LNCAP (cell line): ENCODE data around the gene CNOT11.

ENCODE experiments used
- TF ChIP-seq, protein P1 (sequence below): fragments of 450-650 bp; IDR thresholded peaks from 2 replicates; pipeline ENCODE4 v1.5.1; 2017; ENCODE audit warnings: mild to moderate bottlenecking

The CNOT11 gene

DNA sequence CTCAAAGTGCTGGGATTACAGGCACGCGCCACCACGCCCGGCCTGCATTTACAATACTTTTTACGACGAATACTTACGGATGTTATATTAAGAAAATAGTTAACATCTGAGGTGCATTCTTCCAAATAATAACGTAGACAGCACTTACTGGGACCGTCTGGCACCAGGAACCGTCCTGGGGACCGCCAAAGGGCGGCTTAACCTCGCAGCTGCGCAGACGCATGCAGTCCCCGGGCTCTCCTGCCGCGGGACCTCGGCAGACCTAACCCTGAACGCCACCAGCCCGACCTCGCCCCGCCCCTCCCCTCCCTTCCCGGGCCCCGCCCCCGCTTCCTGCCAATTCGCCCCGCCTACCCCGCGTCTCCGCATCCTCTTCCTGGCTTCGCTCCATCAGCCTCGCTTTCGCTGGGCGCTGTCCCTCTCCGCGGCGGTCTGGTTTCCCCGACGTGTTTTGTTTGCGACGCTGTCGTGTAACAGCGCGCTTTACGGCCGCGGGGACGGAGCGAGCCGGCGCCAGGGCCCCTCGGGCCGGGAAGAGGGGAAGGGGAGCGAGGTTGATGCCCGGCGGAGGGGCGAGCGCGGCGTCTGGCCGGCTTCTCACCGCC is at the start of gene CNOT11:
Gene CNOT11, plus strand, starts transcription at position 479 of the 605 bp plus-strand sequence. Its CDS starts 79 bp downstream, at position 558.
- TF ChIP-seq, protein P1, sequence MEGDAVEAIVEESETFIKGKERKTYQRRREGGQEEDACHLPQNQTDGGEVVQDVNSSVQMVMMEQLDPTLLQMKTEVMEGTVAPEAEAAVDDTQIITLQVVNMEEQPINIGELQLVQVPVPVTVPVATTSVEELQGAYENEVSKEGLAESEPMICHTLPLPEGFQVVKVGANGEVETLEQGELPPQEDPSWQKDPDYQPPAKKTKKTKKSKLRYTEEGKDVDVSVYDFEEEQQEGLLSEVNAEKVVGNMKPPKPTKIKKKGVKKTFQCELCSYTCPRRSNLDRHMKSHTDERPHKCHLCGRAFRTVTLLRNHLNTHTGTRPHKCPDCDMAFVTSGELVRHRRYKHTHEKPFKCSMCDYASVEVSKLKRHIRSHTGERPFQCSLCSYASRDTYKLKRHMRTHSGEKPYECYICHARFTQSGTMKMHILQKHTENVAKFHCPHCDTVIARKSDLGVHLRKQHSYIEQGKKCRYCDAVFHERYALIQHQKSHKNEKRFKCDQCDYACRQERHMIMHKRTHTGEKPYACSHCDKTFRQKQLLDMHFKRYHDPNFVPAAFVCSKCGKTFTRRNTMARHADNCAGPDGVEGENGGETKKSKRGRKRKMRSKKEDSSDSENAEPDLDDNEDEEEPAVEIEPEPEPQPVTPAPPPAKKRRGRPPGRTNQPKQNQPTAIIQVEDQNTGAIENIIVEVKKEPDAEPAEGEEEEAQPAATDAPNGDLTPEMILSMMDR, result no peak

DNA sequence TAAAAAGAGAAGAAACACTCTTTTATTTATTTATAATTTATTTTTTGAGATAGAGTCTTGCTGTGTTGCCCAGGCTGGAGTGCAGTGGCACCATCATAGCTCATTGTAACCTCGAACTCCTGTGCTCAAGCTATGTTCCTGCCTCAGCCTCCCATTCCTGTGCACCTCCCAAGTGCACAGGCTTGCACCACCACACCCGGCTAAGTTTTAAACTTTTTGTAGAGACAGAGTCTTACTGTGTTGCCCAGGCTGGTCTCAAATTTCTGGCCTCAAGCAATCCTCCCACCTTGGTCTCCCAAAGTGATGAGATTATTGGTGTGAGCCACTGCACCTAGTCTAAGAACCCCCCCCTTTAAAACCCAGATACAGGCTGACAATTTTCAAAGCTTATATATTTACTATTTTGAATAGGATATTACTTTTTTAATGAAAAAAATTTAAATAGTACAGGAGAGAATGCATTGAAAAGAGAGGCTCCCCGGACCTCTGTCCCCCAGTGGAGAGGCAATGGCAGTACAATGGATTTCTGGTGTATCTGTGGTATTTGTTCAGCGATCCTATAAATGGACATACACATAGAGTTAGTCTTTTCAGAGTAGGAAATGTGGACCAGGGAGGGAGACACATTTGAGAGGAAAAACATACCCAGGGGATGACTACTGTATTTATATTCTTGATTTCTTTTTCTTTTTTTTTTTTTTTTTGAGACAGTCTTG is 48.1 kb upstream of the CNOT11 start:
- TF ChIP-seq, protein P1, result no peak

DNA sequence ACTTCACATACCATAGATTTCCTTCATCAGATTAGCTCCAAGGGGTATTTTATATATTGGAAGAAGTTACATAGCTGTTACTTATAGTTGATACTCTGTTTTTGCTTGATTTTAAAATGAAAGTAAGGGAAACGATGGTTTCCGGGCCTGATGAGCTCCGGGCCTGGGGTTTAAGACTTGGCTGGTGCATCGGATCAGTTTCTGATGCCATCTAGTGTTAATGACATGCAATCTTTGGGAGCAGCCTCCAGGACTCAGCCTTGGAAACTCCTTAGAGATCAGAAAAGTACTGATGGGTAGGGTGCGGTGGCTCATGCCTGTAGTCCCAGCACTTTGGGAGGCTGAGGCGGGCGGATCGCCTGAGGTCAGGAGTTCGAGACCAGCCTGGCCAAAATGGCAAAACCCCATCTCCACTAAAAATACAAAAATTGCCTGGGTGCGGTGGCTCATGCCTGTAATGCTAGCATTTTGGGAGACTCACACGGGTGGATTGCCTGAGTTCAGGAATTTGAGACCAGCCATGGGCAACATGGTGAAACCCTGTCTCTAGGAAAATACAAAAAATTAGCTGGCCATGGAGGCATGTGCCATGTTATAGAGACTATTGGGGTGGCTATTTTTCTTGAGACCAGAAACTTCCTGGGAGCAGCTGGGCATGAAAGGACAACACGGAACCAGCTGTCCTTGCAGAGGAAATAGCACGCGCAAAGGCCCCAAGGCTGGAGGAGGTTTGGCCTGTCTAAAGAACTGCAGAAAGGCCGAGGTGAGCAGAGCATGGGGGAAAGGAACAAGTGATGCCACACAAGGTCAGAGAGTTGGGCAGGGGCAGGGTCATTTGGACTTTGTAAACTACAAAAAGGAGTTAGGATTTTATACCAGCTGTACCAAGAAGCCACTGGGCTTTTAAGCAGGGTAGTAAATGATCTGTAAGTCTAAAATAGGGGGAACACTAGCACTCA is 46.9 kb upstream of the CNOT11 start:
- TF ChIP-seq, protein P1, result peak; percentile 64

DNA sequence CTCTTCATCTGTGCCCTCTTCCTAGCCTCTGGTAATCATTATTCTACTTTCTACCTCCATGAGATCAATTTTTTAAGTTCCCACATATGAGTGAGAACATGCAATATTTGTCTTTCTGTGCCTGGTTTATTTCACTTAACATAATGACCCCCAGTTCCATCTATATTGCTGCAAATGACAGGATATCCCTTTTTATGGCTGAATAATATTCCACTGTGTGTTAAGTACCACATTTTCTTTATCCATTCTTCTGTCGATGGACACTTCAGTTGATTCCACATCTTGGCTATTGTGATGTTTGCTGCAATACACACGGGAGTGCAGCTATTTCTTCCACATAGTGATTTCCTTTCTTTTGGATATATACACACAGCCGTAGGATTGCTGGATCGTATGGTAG is 43.9 kb upstream of the CNOT11 start:
- TF ChIP-seq, protein P1, result no peak

DNA sequence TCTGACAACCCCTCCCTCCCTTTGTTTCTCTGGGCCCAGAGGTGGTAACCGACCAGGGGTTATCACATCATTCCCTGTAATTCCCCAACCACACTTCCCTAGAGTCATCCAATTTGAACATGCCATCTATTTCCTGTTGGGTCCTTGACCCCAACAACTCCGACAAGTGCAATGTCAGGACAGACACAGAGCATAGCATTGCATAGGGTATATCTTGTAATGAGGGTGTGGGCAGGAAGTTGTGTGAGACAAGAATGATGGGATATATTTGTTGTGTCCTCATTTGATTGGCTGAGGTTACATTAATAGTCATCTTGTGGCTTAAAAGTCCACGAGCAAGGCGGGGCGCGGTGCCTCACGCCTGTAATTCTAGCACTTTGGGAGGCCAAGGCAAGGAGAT is 33.4 kb upstream of the CNOT11 start:
- TF ChIP-seq, protein P1, result no peak

DNA sequence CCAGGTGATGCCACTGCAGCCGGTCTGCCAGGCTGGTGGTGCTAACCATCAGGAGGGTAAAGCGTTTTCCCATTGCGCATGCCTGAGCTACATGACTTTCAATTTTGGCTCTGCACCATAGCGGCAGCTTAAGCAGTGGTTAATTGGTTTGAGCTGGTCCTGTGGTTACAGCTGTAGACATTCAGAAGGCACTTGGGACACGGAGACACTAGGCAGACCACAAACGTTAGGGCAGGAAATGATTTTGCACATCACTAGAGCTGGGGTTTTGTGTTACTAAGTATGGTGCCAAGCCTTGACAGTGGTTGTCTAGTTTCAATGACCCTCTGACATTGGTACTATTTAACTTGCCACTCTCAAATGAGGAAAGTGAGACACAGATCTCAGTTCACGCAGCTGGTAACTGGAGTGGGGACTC is 28.9 kb upstream of the CNOT11 start:
- TF ChIP-seq, protein P1, result no peak

DNA sequence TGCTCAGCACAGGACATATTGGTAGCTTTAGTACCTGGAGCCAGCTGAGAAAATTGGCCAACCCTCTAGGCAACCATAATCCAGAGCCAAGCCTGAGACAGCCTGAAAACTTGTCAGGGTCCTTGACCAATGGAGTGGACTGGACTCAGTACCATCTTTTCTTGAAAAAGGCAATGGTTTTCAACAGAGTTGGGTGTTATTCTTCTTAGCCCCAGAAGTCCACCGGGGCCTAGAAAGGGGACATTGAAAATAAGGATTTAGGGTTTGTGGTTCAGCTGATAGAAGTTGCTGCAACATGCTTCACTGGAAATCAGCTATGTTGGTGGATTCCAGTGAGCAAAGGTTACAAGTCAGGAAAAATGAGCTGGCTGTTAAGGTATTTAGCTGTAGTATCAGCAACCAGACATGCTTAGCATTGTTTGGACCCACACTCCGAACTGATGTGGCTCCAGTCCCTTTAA is 22.1 kb upstream of the CNOT11 start:
- TF ChIP-seq, protein P1, result no peak
